ENCODE measurements around the gene SEMA5A. TPM values are rescaled to one million over a fixed set of nuclear protein-coding genes. Genes with fewer than 3 reads are reported as not detected.

SEMA5A gene
- total RNA-seq, 1 donor from 2014 or later = 13.8 TPM

DNA sequence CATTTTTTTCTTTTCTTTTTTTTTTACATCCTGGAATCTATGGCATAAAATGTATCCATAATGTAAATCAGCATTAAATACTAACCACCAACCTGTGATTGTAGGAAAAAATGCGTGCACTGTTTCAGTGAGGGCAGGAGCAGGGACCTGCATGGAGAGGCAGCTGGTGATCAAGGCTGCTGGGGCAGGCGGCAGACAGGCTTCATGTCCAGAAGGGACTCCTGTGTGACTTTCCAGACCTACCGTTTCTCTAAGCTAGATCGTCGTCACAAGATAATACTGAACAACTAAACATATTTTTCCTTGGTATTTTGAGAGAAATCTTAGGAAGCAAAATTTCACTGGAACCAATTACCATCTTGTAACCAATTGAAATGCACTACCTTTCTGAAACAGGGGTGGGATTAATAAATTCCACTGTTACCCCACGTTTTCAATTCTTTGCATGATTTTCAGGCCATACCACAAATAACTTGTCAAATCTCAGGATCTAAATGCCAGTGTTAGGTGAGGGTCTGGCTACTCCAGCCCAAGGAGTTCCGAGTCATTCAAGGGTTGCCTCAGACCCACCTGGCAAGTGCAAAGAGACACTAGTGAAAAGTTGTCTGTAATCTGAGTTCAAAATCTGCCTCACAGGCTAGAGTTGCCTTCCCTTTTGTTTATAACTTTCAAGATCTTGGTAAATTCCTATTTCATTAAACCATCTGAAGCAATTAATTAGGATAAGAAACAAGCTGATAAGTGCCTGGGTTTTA, 198.2 kb downstream of the SEMA5A start:
- peak; percentile 13 for FAIRE-seq
- H3K9me3 Mint-ChIP-seq (ENCODE audit: unreplicated experiment) = peaks cover 1% of the 10 kb centered on the region
- no peaks in the 10 kb centered on the region for H3K79me2 ChIP-seq (ENCODE audit: insufficient read depth, low read length)
- H3K4me3 ChIP-seq (ENCODE audit: insufficient read depth, low read depth, low read length) = no peak overlapping the region
- no peak overlapping the region for H2AFZ ChIP-seq (ENCODE audit: low read depth, low read length)
- no peak overlapping the region for H3K4me2 ChIP-seq (ENCODE audit: low read length)
- H4K20me1 ChIP-seq (ENCODE audit: insufficient read depth, low read length) = no peaks in the 10 kb centered on the region
- H3K27me3 ChIP-seq (ENCODE audit: insufficient read depth, low read length) = no peaks in the 10 kb centered on the region
- no peak for DNase-seq (ENCODE audit: low read depth)
- no peak overlapping the region for H3K9ac ChIP-seq (ENCODE audit: low read length)
- peaks cover 1% of the 10 kb centered on the region for H3K36me3 Mint-ChIP-seq (ENCODE audit: low read depth, unreplicated experiment)
- peak overlapping the region; percentile 11 for H3K27ac ChIP-seq (ENCODE audit: low read depth, low read length)
- H3K4me1 Mint-ChIP-seq (ENCODE audit: low read depth, unreplicated experiment) = peaks cover 51% of the 10 kb centered on the region
- no peaks in the 10 kb centered on the region for H3K27me3 Mint-ChIP-seq (ENCODE audit: low read depth, unreplicated experiment)
- no peak overlapping the region for H3K4me3 Mint-ChIP-seq (ENCODE audit: unreplicated experiment)
- peaks cover 25% of the 10 kb centered on the region for H3K4me1 ChIP-seq (ENCODE audit: insufficient read depth, low read length)
- no peak overlapping the region for H3K27ac Mint-ChIP-seq (ENCODE audit: unreplicated experiment)
- no peaks in the 10 kb centered on the region for H3K9me3 ChIP-seq (ENCODE audit: insufficient read depth, low read depth, low read length)
- no peaks in the 10 kb centered on the region for H3K36me3 ChIP-seq (ENCODE audit: insufficient read depth, low read length)
- TF ChIP-seq EZH2 (IDR thresholded peaks at IDR 0.05; ENCODE audit: insufficient read depth, low read length) (no peak), CTCF (IDR thresholded peaks at IDR 0.05; ENCODE audit: insufficient read depth, low read depth, low read length) (no peak)

DNA sequence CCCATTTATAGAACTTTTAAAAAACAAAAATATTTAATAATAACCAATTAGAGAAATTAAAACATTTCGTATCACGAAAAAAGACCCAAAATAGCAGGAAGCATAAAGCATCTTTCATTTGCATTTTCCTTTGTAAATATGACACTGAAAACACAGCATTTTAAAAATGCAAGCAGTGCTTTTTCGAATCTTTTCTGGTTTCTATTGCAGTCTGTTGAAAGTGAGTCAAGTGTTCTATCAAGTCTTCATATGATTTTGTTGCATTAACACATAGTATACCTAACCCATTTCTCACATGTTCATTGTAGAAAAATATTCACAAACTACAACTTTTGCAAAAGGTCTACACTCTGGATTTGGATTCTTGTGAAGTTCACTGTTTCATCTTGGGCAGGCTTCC, 198.8 kb downstream of the SEMA5A start:
- TF ChIP-seq EZH2 (IDR thresholded peaks at IDR 0.05; ENCODE audit: insufficient read depth, low read length) (no peak), CTCF (IDR thresholded peaks at IDR 0.05; ENCODE audit: insufficient read depth, low read depth, low read length) (no peak)
- Histone ChIP-seq H4K20me1 (ENCODE audit: insufficient read depth, low read length) (no peaks in the 10 kb centered on the region), H2AFZ (ENCODE audit: low read depth, low read length) (no peak overlapping the region), H3K79me2 (ENCODE audit: insufficient read depth, low read length) (no peaks in the 10 kb centered on the region), H3K27me3 (ENCODE audit: insufficient read depth, low read length) (no peaks in the 10 kb centered on the region), H3K4me2 (ENCODE audit: low read length) (no peak overlapping the region), H3K27ac (ENCODE audit: low read depth, low read length) (no peak overlapping the region), H3K4me3 (ENCODE audit: insufficient read depth, low read depth, low read length) (no peak overlapping the region), H3K4me1 (ENCODE audit: insufficient read depth, low read length) (peaks cover 25% of the 10 kb centered on the region), H3K9ac (ENCODE audit: low read length) (no peak overlapping the region), H3K9me3 (ENCODE audit: insufficient read depth, low read depth, low read length) (no peaks in the 10 kb centered on the region), H3K36me3 (ENCODE audit: insufficient read depth, low read length) (no peaks in the 10 kb centered on the region)
- H3K4me1 Mint-ChIP-seq (ENCODE audit: low read depth, unreplicated experiment) = peaks cover 56% of the 10 kb centered on the region
- no peak overlapping the region for H3K4me3 Mint-ChIP-seq (ENCODE audit: unreplicated experiment)
- no peak overlapping the region for H3K27ac Mint-ChIP-seq (ENCODE audit: unreplicated experiment)
- no peaks in the 10 kb centered on the region for H3K27me3 Mint-ChIP-seq (ENCODE audit: low read depth, unreplicated experiment)
- peaks cover 1% of the 10 kb centered on the region for H3K36me3 Mint-ChIP-seq (ENCODE audit: low read depth, unreplicated experiment)
- H3K9me3 Mint-ChIP-seq (ENCODE audit: unreplicated experiment) = peaks cover 1% of the 10 kb centered on the region
- DNase-seq (ENCODE audit: low read depth) (no peak), FAIRE-seq (no peak)

DNA sequence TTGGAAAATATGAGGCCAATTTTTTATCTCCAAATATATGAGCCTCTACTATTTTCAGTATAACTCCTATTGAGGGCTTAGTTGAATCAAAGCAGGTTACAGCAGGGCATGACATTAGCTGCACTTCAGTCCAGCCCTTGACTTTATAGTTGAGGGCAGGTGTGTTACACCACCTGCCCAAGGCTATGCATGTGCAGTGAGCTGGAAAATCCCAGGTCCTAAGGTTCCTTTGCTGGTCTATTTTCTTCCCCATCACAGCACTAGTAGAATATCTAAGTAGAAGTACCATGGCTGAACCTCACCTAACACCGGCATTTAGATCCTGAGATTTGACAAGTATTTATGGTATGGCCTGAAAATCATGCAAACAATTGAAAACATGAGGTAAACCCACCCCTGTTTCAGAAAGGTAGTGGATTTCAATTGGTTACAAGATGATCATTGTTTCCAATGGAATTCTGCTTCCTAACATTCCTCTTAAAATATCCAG, 201.1 kb downstream of the SEMA5A start:
- Histone ChIP-seq H3K27me3 (ENCODE audit: insufficient read depth, low read length) (no peaks in the 10 kb centered on the region), H3K79me2 (ENCODE audit: insufficient read depth, low read length) (no peaks in the 10 kb centered on the region), H3K4me2 (ENCODE audit: low read length) (no peak overlapping the region), H2AFZ (ENCODE audit: low read depth, low read length) (no peak overlapping the region), H3K9ac (ENCODE audit: low read length) (no peak overlapping the region), H3K36me3 (ENCODE audit: insufficient read depth, low read length) (no peaks in the 10 kb centered on the region), H3K27ac (ENCODE audit: low read depth, low read length) (no peak overlapping the region), H4K20me1 (ENCODE audit: insufficient read depth, low read length) (no peaks in the 10 kb centered on the region), H3K9me3 (ENCODE audit: insufficient read depth, low read depth, low read length) (no peaks in the 10 kb centered on the region), H3K4me3 (ENCODE audit: insufficient read depth, low read depth, low read length) (no peak overlapping the region), H3K4me1 (ENCODE audit: insufficient read depth, low read length) (peaks cover 20% of the 10 kb centered on the region)
- no peak for FAIRE-seq
- Mint-ChIP-seq H3K4me3 (ENCODE audit: unreplicated experiment) (no peak overlapping the region), H3K27me3 (ENCODE audit: low read depth, unreplicated experiment) (no peaks in the 10 kb centered on the region), H3K4me1 (ENCODE audit: low read depth, unreplicated experiment) (peaks cover 49% of the 10 kb centered on the region), H3K36me3 (ENCODE audit: low read depth, unreplicated experiment) (peaks cover 1% of the 10 kb centered on the region), H3K27ac (ENCODE audit: unreplicated experiment) (peak overlapping the region; percentile 34), H3K9me3 (ENCODE audit: unreplicated experiment) (peaks cover 1% of the 10 kb centered on the region)
- no peak for DNase-seq (ENCODE audit: low read depth)
- TF ChIP-seq EZH2 (IDR thresholded peaks at IDR 0.05; ENCODE audit: insufficient read depth, low read length) (no peak), CTCF (IDR thresholded peaks at IDR 0.05; ENCODE audit: insufficient read depth, low read depth, low read length) (no peak)

Measured in astrocyte (in vitro differentiated cells and primary cell).